ENCODE results near the gene PKIG.

DNA sequence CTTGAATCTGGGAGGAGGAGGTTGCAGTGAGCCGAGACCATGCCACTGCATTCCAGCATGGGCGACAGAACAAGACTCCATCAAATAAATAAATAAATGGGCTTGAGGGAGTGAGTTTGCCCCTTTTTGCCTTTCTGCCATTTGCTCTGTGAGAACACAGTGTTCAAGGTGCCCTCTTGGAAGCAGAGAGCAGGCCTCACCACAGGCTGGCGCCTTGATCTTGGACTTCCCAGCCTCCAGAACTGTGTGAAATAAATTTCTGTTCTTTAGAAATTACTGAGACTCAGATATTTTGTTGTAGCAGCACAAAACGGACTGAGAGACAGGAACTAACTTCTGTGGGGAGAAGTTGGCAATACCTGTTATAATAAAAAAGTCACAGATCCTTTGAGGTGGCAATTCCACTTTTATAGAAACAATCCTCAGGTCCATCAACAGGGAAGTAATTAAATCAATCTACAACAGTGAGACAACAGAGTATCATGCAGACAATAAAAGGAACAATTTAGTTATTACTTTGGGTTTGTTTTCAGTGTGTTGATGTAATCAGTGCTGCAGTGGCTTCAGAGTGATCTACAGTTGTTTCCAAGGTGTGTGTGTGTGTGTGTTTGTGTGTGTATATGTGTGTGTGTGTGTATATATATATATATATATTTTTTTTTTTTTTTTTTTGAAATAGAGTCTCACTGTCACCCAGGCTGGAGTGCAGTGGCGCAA, 24.5 kb downstream of the PKIG start:
- TF ChIP-seq, protein P1, sequence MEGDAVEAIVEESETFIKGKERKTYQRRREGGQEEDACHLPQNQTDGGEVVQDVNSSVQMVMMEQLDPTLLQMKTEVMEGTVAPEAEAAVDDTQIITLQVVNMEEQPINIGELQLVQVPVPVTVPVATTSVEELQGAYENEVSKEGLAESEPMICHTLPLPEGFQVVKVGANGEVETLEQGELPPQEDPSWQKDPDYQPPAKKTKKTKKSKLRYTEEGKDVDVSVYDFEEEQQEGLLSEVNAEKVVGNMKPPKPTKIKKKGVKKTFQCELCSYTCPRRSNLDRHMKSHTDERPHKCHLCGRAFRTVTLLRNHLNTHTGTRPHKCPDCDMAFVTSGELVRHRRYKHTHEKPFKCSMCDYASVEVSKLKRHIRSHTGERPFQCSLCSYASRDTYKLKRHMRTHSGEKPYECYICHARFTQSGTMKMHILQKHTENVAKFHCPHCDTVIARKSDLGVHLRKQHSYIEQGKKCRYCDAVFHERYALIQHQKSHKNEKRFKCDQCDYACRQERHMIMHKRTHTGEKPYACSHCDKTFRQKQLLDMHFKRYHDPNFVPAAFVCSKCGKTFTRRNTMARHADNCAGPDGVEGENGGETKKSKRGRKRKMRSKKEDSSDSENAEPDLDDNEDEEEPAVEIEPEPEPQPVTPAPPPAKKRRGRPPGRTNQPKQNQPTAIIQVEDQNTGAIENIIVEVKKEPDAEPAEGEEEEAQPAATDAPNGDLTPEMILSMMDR (IDR thresholded peaks at IDR 0.05): no peak
- TF ChIP-seq POLR2A (IDR thresholded peaks at IDR 0.05): no peak
